Hepatocyte (in vitro differentiated cells): Measurements from ENCODE around the gene LSM14A.

ENCODE experiments used
- EZH2 ChIP-seq: fragments of 200-600 bp; sonication (generic); IDR thresholded peaks from 2 replicates; pipeline ENCODE4 v1.6.1; 2016; ENCODE audit warnings: antibody characterized with exemption, mild to moderate bottlenecking, borderline replicate concordance
- EZH2phosphoT487 ChIP-seq: fragments of 200-600 bp; sonication (generic); IDR thresholded peaks from one replicate; pipeline ENCODE4 v1.6.1; 2018; ENCODE audit warnings: antibody characterized with exemption, mild to moderate bottlenecking, low read depth, moderate library complexity; ENCODE audit not compliant: unreplicated experiment, severe bottlenecking
- TF ChIP-seq, protein P1 (sequence below): fragments of 200-600 bp; sonication (generic); IDR thresholded peaks from 2 replicates; pipeline ENCODE4 v1.5.1; 2016; ENCODE audit warnings: antibody characterized with exemption, mild to moderate bottlenecking; ENCODE audit not compliant: poor library complexity

DNA sequence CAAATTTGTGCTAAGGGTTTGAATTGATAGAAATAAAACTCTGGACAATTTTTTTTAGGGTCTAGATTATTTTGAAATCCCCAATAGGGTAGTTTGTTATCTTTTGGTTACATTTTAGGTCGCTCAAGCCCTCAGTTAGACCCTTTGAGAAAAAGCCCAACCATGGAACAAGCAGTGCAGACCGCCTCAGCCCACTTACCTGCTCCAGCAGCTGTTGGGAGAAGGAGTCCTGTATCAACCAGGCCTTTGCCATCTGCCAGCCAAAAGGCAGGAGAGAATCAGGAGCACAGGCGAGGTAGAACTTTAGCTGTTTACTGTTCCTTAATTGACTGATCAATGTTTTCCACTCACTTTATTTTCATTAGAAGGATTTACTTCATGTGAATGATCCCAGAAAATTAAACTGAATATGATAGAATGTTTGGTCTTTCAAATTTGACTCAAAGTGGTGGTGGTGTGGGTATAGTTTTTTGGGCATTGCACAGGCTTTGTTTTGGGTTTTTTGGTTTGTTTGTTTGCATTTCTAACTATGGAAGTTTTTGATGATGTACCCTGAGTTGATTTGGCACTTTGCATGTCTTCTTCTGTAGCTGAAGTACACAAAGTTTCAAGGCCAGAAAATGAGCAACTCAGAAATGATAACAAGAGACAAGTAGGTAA, 42.8 kb downstream of the LSM14A start:
- TF ChIP-seq EZH2 (no peak), EZH2phosphoT487 (no peak)
- TF ChIP-seq, protein P1, sequence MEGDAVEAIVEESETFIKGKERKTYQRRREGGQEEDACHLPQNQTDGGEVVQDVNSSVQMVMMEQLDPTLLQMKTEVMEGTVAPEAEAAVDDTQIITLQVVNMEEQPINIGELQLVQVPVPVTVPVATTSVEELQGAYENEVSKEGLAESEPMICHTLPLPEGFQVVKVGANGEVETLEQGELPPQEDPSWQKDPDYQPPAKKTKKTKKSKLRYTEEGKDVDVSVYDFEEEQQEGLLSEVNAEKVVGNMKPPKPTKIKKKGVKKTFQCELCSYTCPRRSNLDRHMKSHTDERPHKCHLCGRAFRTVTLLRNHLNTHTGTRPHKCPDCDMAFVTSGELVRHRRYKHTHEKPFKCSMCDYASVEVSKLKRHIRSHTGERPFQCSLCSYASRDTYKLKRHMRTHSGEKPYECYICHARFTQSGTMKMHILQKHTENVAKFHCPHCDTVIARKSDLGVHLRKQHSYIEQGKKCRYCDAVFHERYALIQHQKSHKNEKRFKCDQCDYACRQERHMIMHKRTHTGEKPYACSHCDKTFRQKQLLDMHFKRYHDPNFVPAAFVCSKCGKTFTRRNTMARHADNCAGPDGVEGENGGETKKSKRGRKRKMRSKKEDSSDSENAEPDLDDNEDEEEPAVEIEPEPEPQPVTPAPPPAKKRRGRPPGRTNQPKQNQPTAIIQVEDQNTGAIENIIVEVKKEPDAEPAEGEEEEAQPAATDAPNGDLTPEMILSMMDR, result no peak
